Bronchial epithelial cell (primary cell): ENCODE data around the gene RGMA. TPM values are rescaled to one million over a fixed set of nuclear protein-coding genes. Genes with fewer than 3 reads are reported as not detected.

ENCODE experiments used
- DNase-seq: peaks from one replicate; pipeline ENCODE4 v3.0.0-alpha.2; 2010; ENCODE audit warnings: low read depth
- FAIRE-seq: peaks from 2 replicates; lab custom pipeline; 2011; peaks lifted over from hg19 to GRCh38; lab: Jason Lieb, UNC
- H3K27me3 ChIP-seq: 2 replicates; pipeline ENCODE4 v1.5.1; 2011; ENCODE audit warnings: low read length; ENCODE audit not compliant: control insufficient read depth, insufficient read depth
- H3K36me3 ChIP-seq: 2 replicates; pipeline ENCODE4 v1.5.1; 2011; ENCODE audit warnings: low read length; ENCODE audit not compliant: control insufficient read depth, insufficient read depth
- H3K4me3 ChIP-seq: 2 replicates; pipeline ENCODE4 v1.5.1; 2011; ENCODE audit warnings: mild to moderate bottlenecking, low read depth, low read length, control low read depth
- total RNA-seq: library from RNA; depleted of rRNA; stranded (reverse); fragments of >200 nt; gene quantifications from 2 replicates; pipeline ENCODE4 v1.2.1, GENCODE V29; 2014
- TF ChIP-seq, protein P1 (sequence below): IDR thresholded peaks from 2 replicates; pipeline ENCODE4 v1.5.1; 2011; ENCODE audit warnings: mild to moderate bottlenecking, moderate library complexity, low read length, control low read depth, inconsistent platforms; ENCODE audit not compliant: insufficient read depth, severe bottlenecking

The RGMA gene
- total RNA-seq, 1 donor from 2014 or later = 0.53 TPM

DNA sequence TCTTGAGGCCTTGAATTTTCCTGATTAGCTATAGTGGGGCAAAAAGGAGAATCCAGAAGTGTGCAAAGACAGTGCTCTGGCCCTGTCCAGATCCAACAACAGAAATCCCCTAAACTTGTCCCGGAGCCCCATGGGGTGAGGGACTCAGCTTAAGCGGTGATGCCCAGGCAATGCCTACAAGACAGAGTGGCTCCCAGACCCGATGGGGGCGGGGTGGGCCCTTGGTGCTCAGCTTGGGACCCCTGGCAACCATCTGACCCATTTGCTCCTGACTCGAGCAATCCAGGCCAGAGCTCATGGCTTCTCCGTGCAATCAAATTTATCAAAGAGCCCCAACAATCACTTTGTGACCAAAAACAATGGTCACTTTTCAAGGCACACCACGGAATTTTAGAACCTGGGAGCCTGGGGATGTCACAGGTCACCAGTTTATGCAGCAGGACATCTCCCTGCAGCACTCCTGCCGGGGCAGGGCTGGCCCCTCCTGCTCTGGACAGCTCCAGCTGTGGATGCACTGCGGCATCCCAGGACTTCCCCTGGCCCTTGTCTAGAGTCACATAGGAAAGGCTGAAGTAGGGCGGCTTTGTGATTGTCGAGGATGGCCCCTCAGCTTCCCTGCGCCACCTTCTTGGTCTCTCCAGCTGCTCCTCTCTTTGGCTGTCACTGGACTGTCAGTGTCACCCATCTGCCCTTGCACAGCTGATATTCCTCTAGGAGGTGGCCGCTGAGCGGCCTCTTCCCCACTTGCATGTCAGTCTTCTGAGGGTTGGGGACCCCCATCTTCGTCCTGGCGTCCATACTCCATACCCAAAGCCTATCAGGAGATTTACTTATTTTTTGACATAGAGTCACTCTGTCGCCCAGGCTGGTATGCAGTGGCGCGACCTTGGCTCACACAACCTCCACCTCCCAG is 28.4 kb downstream of the RGMA start:
- Histone ChIP-seq H3K4me3 (no peak overlapping the region), H3K36me3 (no peaks in the 10 kb centered on the region), H3K27me3 (no peaks in the 10 kb centered on the region)
- TF ChIP-seq, protein P1, sequence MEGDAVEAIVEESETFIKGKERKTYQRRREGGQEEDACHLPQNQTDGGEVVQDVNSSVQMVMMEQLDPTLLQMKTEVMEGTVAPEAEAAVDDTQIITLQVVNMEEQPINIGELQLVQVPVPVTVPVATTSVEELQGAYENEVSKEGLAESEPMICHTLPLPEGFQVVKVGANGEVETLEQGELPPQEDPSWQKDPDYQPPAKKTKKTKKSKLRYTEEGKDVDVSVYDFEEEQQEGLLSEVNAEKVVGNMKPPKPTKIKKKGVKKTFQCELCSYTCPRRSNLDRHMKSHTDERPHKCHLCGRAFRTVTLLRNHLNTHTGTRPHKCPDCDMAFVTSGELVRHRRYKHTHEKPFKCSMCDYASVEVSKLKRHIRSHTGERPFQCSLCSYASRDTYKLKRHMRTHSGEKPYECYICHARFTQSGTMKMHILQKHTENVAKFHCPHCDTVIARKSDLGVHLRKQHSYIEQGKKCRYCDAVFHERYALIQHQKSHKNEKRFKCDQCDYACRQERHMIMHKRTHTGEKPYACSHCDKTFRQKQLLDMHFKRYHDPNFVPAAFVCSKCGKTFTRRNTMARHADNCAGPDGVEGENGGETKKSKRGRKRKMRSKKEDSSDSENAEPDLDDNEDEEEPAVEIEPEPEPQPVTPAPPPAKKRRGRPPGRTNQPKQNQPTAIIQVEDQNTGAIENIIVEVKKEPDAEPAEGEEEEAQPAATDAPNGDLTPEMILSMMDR = no peak
- no peak for DNase-seq
- no peak for FAIRE-seq

DNA sequence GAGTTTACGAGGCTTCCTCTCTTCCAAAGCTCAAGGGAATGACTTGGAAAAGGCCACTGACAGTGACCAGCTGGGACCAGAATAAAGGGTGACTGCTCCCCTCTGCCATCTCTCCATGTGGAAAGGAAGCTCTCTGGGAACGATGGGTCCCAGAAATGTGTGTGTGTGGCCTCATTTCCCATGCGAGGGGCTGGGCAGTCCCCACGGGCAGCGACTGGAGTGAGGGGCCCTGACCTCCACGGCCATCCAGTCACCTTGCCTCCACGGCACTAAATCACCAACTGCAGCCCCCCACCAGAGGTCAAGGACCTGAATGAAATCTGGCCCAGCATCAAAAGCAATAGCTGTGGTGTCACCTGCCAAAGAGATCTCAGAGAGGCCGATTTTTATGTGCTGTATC is 29.6 kb downstream of the RGMA start:
- H3K36me3 ChIP-seq = no peaks in the 10 kb centered on the region
- DNase-seq (no peak), FAIRE-seq (no peak)
- TF ChIP-seq, protein P1 = no peak
- H3K4me3 ChIP-seq = no peak overlapping the region
- no peaks in the 10 kb centered on the region for H3K27me3 ChIP-seq

DNA sequence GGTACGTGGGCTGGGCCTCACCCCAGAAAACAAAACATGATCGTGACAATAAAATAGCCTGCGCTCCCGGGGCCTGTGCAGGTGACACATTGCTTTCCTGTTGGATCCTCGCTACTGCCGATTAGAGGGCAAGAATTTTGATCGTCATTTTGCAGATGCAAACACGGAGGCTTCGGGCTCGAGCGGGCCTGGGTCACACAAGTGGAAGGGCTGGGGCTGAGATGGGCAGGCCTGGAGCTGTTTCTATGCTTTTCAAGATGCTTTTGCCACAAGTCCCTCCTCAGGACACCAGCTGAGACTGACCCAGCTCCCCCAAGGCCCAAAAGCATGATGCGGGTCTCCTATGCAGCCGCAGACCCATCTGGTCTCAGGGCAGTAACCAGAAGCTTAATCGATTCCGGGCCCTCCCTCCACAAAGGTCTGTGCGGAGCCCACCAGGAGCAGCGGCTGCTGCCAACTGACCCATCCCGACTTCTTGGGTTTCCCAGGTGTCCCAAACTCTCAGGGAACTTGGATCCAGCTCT is 30.0 kb downstream of the RGMA start:
- no peak for FAIRE-seq

DNA sequence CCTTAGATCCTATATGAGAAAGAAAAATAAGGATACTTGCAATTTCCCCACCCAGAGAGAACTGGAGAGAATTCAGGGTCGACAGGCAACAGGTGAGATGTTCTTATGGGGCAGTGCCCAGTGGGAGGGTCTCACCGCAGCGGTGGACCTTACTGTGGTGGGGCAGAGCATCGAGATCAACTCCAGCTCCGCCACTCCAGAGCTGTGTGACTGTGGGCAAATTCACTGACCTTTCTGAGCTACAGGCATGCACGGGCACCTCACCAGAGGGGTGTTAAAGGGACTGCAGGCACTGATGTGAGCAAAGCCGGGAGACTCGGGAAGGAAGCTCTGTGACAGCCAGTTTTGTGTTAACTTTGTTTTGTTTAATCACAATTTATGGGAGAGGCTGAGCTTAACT is 30.9 kb downstream of the RGMA start:
- TF ChIP-seq, protein P1 = no peak
- DNase-seq (no peak), FAIRE-seq (no peak)
- H3K27me3 ChIP-seq = no peaks in the 10 kb centered on the region
- no peaks in the 10 kb centered on the region for H3K36me3 ChIP-seq
- no peak overlapping the region for H3K4me3 ChIP-seq

More for the DNA sequence above, 30.0 kb downstream of the RGMA start:
- no peak for DNase-seq
- TF ChIP-seq, protein P1 = no peak
- H3K36me3 ChIP-seq = no peaks in the 10 kb centered on the region
- H3K4me3 ChIP-seq = no peak overlapping the region
- H3K27me3 ChIP-seq = no peaks in the 10 kb centered on the region

DNA sequence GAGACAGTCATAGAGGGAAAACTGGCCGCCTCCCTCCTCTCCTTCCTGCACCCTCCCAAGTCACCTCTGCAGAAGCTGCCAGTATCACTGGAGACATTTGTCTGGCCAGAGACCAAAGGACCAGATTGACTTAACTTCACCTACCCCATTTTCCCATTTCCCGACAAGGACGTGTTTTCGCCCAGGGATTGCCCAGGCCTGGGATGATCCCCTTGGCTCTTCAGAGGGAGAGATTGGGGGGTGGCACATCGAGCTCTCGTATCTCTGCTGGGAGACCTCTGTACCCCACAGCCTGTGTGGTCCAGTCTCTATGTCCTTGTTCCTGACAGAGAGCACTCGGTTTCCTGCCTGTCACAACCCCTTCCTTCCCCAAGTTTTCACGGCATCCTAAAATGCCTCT is 31.4 kb downstream of the RGMA start:
- FAIRE-seq (peak; percentile 58), DNase-seq (no peak)
- Histone ChIP-seq H3K27me3 (no peaks in the 10 kb centered on the region), H3K4me3 (no peak overlapping the region), H3K36me3 (no peaks in the 10 kb centered on the region)
- TF ChIP-seq, protein P1 = no peak
